CD4-positive, alpha-beta T cell treated with Interleukin-12 subunit alpha and Interleukin-12 subunit beta, for 1 hour (primary cell): Measurements from ENCODE around the gene DPY19L3.
A peak's percentile ranks its signal among the peaks of the same experiment; 100 is the strongest.
"Not testable (repeated sequence)": the region's sequence is repeated elsewhere in the genome, so short reads cannot be mapped to it uniquely, and the experiment has no call there.

Experiments
- DNase-seq: peaks from one replicate; pipeline ENCODE4 v3.0.0-alpha.2; 2020

The DPY19L3 gene

GRCh38 chr19:32450217-32450616 is 44.6 kb downstream of the DPY19L3 start:
- no peak for DNase-seq

DNA sequence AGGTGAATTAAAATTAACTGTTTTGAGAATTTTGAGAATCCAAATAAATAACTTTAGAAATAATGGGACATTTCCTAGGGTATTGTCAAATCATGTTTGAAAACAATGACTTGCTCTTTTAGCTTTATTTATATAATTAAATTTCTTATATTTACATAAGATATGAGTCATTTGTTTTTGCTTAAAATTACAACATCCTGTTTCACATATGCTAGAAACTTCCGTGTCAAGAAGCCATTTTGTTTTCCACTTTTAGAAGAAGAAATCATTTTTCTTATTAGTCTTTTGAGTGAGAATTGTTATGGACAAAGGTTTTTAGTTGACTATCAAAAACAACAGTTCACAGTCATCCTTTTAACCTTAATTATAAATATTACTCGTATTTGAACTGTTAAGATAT is 48.2 kb downstream of the DPY19L3 start:
- DNase-seq, result no peak

DNA sequence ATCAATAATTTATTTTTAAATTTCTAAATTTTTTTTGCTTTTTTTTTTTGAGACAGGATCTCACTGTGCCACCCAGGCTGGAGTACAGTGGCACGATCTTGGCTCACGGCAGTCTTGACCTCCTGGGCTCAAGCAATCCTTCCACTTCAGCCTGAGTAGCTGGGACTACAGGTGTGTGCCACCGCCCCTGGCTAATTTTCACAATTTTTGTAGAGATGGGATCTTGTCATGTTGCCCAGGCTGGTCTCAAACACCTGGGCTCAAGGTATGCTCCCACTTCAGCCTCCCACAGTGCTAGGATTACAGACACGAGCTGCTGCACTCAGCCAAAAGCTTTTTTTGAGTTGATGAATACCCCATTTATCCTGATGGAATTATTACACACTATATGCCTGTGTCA is 50.8 kb downstream of the DPY19L3 start:
- DNase-seq, result no peak

DNA sequence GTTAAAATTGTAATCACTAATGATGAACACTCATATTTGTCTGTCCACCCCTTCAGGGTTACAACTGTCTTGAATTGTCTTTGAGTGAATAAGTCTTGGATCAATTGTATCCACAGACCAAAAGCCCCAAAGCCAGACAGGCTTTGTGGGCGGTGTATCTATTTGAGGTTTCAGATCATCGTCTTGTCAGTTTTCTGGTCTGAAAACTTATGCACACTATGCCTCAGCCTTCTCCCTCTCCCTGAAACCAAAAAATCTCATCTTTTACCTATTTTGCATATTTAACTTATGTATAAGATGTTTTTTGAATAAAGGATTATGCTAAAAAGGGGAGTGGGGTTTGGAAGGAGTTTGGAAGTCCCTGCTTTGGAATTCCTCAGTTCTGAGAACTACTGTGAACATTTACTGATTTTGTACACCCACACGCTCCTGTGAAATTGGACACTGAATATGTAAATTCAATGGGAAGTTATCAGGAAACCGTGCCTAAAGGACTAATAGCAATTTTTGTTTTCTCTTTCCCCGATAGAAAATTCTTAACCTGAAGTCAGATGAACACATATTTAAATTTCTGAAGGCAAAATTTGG is 52.1 kb downstream of the DPY19L3 start:
- DNase-seq, result no peak

DNA sequence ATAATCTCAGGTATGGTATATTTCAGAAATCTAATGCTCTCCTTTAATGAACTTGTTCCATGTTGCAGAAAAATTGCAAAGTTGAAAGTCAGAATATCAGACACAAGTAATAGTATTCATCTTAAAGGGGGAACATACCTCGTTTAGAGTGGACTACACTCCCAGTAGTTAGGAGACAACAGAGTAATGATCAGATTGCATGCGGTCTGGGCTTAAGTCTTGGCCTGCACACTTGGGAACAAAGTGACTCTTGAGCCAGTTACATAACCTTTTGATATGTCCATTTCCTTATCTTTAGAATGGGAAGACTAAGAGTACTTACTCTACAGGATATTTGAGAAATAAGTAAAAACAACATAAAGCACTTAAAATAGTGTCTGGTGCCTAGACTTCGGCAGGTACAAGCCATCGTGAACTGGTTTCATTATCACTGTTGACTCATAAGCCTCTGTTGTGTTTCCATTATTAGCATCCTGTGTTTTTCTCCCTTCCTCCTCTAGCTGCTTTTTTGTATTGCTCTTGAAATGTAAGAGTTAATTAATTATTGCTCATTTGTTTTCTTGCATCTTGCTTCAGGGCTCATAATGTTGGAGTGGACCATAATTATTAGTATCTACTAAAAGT is 53.0 kb downstream of the DPY19L3 start:
- DNase-seq, result peak; percentile 17

DNA sequence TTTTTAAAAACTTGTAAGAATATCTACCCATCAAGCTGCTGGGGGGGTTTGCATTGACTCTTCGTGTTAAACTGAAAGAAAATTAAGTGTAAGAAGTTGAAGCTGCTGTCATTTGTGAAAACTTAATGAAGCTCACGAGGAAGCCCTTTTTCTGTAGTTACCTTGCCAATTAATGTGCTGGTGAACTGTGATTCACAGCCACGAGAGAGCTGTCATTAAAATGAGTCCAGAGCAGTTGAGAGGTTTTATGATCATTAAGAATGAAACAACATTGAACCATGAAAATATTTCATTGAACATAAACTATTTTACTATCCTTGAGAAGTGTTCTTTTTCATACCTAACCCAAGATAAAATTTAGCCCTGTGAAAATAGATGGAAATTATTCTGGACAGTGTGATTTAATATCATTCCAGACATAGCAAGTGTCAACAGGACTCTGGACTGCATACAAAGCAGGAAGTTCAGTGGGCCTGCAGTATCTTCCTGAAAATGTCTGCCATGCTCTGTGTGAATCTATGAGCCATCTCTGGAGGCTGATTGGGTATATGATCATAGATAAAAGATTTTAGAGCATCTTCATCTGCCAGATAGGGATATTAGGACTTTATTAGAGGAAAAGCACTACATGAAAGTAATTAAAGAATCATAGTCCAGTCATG is 53.8 kb downstream of the DPY19L3 start:
- DNase-seq, result no peak

GRCh38 chr19:32460476-32460875 is 54.9 kb downstream of the DPY19L3 start:
- DNase-seq, result no peak

GRCh38 chr19:32464279-32464678 is 58.7 kb downstream of the DPY19L3 start:
- peak; percentile 9 for DNase-seq

DNA sequence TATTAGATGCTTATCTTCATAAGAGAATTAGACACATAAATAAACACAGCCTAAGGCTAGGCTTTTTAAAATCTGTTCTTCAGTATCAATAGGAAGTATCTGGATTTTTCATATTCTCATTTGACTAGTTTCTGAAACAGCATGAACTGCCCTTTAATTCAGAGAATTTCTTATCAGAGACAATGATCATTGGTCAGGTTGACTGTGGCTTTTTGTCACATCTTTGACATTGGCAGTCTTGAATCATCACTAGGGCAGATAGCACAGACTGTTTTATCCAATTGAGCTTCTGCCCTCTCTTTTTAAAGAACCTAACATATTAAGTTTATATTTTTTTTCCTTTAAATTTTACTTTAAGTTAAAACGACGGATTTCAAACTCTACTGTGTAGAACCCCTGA is 59.6 kb downstream of the DPY19L3 start:
- no peak for DNase-seq

DNA sequence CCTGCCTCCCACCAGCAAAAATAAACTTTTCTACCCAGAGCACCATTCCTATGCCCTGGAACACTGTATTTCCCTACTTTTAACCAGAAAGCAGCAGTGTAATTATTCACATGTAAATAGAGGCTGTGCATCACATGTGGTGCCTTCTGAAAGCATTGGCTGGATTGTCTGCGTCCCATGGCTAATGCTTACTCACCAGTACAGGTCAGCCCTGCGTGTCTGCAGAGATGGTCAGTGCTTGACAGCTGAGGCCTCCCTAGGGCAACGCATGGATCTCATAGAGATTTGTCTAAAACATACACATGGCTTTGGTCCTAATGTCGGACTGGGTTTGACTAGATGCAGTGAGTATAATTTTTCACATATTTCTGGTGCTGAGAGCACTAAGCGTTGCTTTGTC is 64.2 kb downstream of the DPY19L3 start:
- no peak for DNase-seq

- DNase-seq, result no peak
These were observed 65.5 kb downstream of the DPY19L3 start for GRCh38 chr19:32471095-32471494.

GRCh38 chr19:32471811-32472210 is 66.2 kb downstream of the DPY19L3 start:
- no peak for DNase-seq

DNA sequence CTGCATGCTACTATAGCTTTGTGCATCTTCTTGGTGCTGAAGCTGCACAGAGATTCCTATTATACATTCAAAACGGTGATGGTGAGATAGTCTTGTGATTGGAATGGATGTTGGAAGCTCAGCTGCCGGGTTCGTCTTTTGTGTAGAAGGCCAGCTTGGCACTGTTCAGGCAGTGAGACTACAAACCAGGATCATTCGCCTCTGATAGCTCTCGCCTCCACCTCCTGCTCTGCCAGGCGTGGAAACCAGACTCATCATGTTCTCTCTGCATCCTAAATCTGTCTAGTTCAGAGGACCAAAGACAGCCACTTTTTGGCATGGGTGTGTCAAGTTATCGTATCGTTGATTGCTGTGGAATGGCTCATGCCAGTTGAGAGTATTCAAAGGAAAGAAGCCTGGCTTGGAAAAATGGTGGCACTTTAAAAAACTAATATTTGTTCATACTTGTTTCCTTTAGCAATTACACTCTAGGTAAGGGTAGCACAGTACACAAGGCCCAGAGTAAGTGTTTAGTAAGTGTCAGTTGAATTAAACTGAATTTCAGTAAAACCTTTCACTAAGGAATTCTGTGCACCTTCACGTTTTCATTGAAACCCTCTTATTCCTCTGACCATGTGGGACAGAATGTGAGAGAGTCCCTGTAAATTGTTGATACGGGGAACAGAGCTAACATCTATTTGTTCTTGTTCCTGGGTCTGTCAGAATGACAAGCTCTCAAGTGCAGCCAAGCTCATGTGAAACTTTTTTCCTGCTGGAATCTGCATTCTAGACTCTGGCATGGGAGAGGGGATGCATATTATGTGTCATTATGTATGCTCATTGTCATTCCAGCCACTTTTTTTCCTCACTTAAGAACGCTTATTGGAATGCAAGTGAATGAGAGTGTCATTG is 69.8 kb downstream of the DPY19L3 start:
- DNase-seq, result no peak

GRCh38 chr19:32476032-32476350 is 70.4 kb downstream of the DPY19L3 start:
- DNase-seq, result no peak

- DNase-seq, result no peak
These were observed 74.8 kb downstream of the DPY19L3 start for GRCh38 chr19:32480321-32480720.

DNA sequence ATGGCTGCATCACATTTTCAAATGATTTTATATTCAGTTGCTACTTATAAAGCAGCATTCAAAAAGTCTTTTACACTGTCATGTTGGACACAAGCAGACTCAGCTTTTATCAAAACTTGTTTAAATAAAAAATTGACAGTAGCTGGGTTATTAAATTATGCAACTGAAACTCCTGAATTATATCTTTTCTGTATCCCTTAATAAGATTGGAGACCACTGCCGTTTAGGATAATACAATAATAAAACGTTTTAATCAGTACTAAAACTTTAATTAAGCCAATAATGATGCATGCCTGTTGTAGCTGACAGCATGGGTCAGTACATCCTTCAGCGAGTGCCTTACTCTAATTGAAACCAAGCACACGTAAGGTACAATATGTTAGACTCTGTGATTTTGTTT is 78.0 kb downstream of the DPY19L3 start:
- DNase-seq, result no peak

GRCh38 chr19:32489971-32490370 is 84.4 kb downstream of the DPY19L3 start:
- no peak for DNase-seq

- no peak for DNase-seq
These were observed 91.8 kb downstream of the DPY19L3 start for GRCh38 chr19:32497391-32497790.

DNA sequence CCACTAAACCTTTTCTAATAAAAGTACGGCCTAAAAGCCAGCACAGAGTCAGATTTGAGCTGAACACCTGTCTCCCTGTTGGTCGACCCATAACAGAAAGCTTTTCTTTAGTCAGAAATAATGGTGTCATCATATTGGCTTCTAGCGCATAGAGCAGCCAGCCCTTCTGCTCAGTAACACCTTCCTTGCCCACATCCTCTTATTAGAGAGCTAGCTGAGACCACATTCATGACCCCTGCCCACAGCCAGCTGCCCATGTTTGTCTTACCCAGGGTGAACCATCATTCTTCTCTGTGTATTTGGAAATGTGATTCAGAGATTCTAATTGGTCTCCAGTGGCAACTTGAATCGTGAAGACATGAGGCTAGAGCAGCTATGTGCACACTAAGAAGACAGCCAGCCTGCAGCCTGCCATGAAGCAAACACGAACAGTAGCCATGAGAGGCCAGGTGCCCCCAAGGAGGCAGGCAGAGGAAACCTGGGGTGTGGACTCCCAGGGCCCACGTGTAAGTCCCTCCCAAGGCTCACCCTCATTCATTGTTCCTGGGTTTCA is 93.2 kb downstream of the DPY19L3 start:
- DNase-seq, result peak; percentile 36

DNA sequence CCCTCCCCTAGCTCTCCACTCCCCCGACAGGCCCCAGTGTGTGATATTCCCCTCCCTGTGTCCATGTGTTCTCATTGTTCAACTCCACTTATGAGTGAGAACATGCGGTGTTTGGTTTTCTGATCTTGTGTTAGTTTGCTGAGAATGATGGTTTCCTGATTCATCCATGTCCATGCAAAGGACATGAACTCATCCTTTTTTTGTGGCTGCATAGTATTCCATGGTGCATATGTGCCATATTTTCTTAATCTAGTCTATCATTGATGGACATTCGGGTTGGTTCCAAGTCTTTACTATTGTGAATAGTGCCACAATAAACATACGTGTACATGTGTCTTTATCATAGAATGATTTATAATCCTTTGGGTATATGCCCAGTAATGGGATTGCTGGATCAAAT is 106.9 kb downstream of the DPY19L3 start:
- DNase-seq, result not testable (repeated sequence)

DNA sequence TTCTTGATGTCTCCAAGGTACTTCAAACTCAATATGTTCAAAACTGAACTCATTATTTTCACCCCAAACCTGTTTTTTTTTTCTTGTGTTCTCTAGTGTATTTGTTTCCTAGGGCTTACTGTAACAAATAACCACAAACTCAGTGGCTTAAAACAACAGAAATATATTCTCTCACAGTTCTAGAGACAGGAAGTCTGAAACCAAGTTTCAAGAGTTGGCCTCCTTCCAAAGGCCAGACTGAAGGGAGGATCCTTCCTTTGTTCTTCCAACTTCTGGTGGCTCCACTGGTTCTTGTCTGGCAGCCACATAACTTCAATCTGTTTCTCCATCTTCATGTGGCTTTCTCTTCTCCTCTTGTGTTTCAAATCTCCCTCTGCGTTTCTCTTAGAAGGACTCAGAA is 113.5 kb downstream of the DPY19L3 start:
- DNase-seq, result peak; percentile 15

DNA sequence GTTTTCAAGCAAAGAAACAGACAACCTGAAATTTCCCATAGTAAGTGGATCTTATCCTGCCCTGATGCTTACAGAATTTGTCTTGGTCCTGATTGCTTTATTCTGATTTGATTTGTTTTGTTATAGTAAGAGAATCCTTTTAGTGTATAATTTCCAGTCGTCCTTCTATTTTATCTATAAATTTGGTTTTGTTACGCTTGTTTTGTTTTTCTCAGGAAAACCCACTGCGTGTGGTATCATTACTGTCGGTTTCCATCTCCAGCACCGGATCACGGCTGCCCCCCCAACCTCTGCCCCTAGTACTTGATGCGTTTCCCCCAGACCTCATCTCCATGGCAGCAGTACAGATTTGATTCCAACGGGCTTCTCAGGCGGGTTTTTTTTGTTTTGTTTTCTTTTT is 117.4 kb downstream of the DPY19L3 start:
- no peak for DNase-seq

DNA sequence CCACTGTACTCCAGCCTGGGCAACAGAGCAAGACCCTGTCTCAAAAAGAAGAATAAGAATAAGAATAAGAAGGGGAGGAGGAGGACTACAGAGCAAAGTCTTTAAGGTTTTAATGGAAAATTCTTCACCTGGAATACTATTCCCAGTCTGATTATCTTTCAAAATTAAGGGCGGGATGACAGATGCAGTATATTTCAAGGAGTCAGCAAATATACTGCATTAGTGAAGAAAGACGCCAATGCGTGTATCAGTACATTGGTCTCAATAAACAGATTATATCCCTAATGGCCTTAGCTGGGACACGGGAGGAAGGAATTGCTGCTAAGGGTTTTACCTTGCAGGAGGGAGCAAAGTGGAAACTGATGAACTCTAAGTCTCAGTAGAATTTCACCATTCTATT is 121.3 kb downstream of the DPY19L3 start:
- DNase-seq, result no peak
